Measurements from ENCODE around the gene VPS45.

VPS45 gene

DNA sequence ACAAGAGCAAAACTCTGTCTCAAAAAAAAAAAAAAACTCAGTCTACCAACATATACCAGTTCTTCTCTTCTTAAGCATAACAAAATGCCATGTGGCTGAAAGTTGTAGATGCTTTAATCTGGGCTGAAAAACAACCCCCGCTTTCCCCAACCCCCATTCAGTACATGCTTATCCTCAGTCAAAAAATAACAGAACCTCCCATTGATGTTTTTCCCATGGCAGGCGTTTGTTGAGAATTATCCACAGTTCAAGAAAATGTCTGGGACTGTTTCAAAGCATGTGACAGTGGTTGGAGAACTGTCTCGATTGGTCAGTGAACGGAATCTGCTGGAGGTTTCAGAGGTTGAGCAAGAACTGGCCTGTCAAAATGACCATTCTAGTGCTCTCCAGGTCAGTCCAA, 14.9 kb downstream of the VPS45 start:
- H3K4me3 ChIP-seq (ENCODE audit: low read depth, low read length) = no peak overlapping the region
- no peak for DNase-seq (ENCODE audit: low read depth)
- no peak for TF ChIP-seq MYC (IDR thresholded peaks at IDR 0.05; ENCODE audit: low read depth, low read length)
- TF ChIP-seq, protein P1, sequence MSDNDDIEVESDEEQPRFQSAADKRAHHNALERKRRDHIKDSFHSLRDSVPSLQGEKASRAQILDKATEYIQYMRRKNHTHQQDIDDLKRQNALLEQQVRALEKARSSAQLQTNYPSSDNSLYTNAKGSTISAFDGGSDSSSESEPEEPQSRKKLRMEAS (IDR thresholded peaks at IDR 0.05; ENCODE audit: low read depth, low read length) = no peak
- no peak for TF ChIP-seq POLR2A (IDR thresholded peaks at IDR 0.05; ENCODE audit: extremely low read depth, insufficient read length)
- TF ChIP-seq, protein P2, sequence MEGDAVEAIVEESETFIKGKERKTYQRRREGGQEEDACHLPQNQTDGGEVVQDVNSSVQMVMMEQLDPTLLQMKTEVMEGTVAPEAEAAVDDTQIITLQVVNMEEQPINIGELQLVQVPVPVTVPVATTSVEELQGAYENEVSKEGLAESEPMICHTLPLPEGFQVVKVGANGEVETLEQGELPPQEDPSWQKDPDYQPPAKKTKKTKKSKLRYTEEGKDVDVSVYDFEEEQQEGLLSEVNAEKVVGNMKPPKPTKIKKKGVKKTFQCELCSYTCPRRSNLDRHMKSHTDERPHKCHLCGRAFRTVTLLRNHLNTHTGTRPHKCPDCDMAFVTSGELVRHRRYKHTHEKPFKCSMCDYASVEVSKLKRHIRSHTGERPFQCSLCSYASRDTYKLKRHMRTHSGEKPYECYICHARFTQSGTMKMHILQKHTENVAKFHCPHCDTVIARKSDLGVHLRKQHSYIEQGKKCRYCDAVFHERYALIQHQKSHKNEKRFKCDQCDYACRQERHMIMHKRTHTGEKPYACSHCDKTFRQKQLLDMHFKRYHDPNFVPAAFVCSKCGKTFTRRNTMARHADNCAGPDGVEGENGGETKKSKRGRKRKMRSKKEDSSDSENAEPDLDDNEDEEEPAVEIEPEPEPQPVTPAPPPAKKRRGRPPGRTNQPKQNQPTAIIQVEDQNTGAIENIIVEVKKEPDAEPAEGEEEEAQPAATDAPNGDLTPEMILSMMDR (IDR thresholded peaks at IDR 0.05; ENCODE audit: low read depth, low read length) = no peak

DNA sequence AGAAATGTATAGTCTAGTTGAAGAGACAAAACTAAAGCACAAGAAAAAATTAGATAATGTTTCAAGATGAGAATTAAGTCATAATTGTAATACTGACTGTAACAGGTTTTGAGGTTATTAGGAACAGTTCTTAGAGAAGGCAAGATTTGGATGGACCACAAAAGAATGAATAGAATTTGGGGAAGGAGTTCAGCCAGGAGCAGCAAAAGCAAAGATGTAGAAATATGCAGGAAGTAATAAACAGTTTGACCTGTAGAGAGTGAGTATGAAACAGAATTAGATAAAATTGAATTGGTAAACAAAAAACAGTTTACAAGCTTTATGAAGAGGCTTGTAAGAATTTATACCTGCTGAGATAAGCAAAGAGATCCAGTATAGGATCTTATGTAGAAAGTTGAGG, 16.3 kb downstream of the VPS45 start:
- TF ChIP-seq POLR2A (IDR thresholded peaks at IDR 0.05; ENCODE audit: extremely low read depth, insufficient read length) (no peak), MYC (IDR thresholded peaks at IDR 0.05; ENCODE audit: low read depth, low read length) (no peak)
- TF ChIP-seq, protein P1 (IDR thresholded peaks at IDR 0.05; ENCODE audit: low read depth, low read length) = no peak
- TF ChIP-seq, protein P2 (IDR thresholded peaks at IDR 0.05; ENCODE audit: low read depth, low read length) = no peak
- no peak for DNase-seq (ENCODE audit: low read depth)
- H3K4me3 ChIP-seq (ENCODE audit: low read depth, low read length) = no peak overlapping the region

DNA sequence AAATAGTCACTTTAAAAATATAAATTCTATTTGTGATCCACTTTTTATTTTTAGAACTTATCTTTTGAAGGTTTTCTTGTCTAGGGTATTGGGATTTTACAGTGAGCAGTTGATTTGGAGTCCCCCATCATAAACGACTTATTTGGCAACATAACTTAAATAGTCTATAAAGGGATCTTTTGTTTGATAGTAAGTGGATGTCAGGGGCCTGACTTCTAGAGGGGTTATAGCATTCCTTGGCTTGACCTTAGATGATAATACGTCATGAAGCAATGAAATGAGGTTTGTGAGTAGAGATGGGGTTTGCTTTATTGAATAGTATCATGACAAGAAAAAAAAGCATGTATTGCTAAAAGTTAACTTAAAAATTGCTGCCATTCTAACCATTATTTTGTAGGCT, 17.8 kb downstream of the VPS45 start:
- TF ChIP-seq, protein P1 (IDR thresholded peaks at IDR 0.05; ENCODE audit: low read depth, low read length) = no peak
- TF ChIP-seq POLR2A (IDR thresholded peaks at IDR 0.05; ENCODE audit: extremely low read depth, insufficient read length) (no peak), MYC (IDR thresholded peaks at IDR 0.05; ENCODE audit: low read depth, low read length) (no peak)
- TF ChIP-seq, protein P2 (IDR thresholded peaks at IDR 0.05; ENCODE audit: low read depth, low read length) = no peak
- no peak for DNase-seq (ENCODE audit: low read depth)
- no peak overlapping the region for H3K4me3 ChIP-seq (ENCODE audit: low read depth, low read length)

DNA sequence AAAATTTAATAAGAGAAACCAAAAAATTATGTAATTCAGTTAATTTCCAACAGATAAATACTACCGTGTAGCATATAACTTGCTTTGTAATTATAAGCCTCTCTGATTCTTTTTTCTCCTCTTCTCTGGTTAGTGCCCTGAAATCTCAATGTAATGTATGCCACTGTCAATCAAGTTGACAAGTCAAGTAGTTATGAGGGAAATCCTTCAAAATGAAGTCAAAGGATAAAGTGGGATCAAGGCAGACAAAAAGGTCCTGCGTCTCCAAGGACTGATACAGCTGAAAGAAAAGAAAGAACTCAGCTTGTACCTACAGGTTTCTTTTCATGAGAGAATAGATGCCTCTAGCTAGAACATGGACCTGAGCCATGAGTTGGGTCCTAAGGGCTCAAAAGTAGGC, 19.8 kb downstream of the VPS45 start:
- TF ChIP-seq, protein P2 (IDR thresholded peaks at IDR 0.05; ENCODE audit: low read depth, low read length) = no peak
- TF ChIP-seq MYC (IDR thresholded peaks at IDR 0.05; ENCODE audit: low read depth, low read length) = no peak
- no peak for TF ChIP-seq POLR2A (IDR thresholded peaks at IDR 0.05; ENCODE audit: extremely low read depth, insufficient read length)
- TF ChIP-seq, protein P1 (IDR thresholded peaks at IDR 0.05; ENCODE audit: low read depth, low read length) = no peak
- no peak overlapping the region for H3K4me3 ChIP-seq (ENCODE audit: low read depth, low read length)
- no peak for DNase-seq (ENCODE audit: low read depth)

DNA sequence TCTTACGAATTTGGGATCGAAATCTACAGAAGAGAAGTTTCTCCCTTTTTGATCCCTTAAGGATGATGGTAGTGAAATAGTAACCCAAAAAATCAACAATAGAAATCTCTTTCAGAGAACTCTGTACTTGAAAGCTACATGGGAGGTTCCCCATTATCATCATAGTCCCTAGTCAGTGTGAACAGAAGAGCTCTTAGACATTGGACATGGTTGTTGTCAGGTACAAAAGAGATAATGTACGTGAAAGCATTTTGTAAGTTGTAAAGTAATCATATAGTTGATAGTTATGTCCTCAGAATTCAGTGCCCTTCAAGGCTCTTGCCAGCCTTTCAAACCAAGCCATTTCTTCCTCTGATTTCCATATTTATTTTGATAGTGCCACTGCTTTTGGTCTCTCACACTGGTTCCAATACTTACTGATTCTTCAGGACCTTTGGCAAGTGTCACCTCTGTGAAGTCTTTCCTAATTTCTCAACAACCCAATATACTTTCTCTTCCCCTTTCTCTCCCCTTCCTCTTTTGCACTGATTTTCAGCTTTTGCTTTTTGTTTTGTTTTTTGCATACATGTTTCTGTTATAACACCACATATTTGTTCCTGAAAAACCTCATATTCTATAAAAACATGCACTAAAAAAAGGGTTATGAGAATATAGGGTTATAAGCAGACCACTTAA, 22.4 kb downstream of the VPS45 start:
- H3K4me3 ChIP-seq (ENCODE audit: low read depth, low read length) = no peak overlapping the region
- TF ChIP-seq, protein P2 (IDR thresholded peaks at IDR 0.05; ENCODE audit: low read depth, low read length) = no peak
- TF ChIP-seq, protein P1 (IDR thresholded peaks at IDR 0.05; ENCODE audit: low read depth, low read length) = no peak
- peak; percentile 32 for DNase-seq (ENCODE audit: low read depth)

Measured in NB4 (cell line).